HT-29 (cell line): ENCODE measurements around the gene C1orf74. TPM values are rescaled to one million over a fixed set of nuclear protein-coding genes. Genes with fewer than 3 reads are reported as not detected.

Source experiments
- DNase-seq: peaks from one replicate; pipeline ENCODE4 v3.0.0-alpha.2; 2015; ENCODE audit warnings: low spot score
- total RNA-seq: library from RNA; depleted of rRNA; stranded (reverse); fragments of >200 nt; shearing (Covaris generic); gene quantifications from 2 replicates; pipeline ENCODE4 v1.2.3, GENCODE V29; 2014; rRNA removed

The C1orf74 gene
- total RNA-seq, 1 experiment from 2014 or later = 1.8 TPM

DNA sequence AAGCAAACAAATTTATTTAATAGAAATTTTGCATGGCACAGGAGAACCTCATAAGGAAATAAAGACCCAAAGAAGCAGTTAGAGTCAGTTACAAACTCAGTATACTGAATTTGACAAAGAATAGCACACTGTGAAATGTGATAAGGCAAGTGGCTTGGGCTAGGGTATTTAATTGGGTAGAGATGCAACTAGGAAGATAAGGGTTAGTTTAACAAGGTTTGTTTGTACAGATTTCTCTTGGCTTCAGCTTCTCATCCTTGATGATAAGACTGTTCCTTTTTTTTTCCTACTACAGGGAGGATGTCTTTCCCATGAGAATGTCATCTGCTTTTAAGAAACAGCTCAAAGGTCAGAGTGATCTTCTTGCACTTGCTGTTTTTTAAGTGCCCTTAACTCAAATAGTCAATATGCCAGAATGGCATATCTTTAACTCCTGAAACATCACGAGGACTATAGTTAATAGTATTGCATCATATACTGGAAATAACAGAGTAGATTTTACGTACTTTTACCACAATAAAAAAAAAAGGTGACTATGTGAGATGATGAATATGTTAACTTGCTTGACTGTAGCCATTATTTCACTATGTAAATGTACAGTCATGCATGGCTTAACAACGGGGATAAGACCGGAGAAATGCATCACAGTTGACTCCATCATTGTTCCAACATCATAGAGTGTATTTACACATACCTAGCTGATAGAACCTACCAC is 37.8 kb downstream of the C1orf74 start:
- DNase-seq = no peak

DNA sequence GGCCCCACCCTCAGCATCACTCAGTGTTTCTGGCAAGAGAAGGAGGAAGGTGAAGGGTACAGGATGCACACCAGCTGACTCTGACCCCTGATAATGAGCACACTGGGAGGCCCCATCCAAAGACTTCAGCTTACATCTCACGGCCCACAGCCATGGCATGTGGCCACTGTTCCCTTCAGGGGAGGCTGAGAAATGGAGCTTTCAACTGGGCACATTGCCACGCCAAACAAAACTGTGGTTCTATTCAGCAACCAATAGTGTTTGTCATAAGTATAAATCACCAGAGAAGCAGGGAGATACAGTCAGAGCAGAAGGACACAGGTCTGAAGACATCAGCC is 41.2 kb downstream of the C1orf74 start:
- DNase-seq = no peak

DNA sequence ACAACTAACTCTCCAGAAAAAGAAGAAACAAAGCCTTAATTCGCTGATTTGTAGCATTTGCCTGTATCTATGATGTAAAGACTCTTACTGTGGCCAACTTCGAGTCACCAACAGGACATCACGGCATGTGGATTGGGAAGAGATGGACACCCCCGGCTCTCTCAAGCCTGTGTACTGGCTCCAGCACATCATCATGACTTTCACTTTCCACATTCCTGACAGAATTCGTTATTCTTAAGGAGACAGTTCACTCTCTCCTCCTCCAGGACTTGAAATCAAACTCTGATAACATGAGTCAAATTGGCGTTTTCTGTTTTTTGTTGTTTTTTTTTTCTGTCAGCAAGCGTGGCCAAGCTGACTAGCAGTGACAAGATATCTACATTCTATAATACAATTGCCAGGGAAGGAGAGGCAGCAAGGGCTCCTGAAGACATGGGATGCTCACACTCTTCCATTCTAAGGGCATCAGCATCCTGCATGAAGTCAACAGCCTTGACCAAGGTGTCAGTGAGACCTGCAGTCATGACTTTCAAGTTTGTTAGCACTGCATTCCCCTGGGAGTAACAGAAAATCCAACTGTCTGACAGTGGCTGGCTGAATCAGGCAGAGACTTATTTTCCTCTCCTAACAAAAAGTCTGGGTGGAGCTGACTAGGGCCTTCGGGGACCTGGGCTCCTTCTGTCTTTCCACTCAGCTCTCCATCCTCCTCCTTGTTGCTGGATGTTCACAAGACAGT is 41.8 kb downstream of the C1orf74 start:
- no peak for DNase-seq

DNA sequence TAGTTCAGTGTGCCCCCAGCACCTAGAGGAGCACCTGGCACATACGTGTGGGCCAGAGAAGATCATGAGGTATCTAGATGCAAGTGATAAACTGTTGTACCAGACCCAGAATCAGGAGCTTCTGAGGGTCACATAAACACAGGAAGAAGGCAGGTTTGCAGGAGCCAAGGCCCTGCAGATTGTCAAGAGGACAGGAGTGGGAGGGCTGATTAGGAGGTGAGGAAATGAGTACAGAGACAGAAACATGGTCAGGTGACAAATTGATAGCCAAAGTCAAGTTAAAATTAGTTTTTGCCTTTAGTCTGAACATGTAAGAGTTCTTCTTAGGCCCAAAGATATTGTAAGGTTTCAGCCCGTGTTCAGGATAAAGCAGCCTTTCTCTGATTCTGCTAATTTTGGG is 42.5 kb downstream of the C1orf74 start:
- no peak for DNase-seq

DNA sequence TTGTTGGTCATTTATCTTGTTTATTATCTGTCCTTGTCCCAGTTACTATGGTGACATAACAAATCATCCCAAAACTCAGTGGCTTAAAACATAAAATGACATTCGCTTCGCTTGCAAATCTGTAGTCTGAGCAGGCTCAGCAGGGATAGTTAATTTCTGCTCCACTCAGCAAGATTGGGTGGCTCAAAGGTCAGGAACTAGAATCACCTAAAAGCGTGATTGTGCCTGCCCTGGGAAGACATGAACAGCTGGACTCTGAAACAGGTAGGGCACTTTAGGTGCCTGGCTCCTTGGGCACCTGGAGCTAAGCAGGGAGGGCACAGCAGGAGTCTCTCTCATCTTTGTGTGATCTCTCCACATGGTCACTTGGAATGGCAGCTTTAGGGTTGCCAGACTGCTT is 43.2 kb downstream of the C1orf74 start:
- no peak for DNase-seq

DNA sequence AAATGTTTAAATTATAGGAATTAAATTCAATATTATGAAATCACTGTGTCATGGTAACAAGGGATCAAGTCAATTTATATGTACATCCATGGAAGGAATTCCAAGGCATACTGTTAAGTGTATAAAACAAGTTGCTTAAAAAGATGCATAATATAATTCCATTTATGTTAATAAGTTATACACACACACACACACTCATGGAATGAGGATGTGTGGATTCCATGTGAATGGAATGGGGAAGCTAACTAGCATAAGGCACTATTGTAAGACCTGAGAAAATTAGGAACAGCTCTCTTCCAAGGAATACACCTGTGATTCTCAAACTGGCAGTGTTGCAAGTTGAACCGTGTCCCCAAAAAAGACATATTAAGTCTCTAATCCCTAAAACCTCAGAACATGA is 46.1 kb downstream of the C1orf74 start:
- no peak for DNase-seq

DNA sequence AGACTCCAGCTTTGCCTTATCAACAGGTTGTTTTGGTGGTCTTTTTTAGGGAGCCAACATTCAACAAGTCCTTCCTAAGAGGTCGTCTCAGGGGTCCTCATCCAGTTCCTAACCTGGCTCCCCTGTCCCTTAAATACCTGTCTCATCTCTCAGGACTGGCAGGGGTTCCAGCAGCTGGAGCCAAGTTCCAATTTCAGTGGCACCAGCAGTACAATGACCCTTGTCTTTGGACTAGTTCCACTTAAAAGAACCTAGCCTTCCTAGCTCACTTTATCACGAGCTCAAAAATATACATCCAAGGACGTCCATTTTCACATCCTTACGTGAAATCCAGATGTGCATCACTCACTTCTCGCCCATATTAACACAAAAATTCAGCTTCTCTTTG is 47.2 kb downstream of the C1orf74 start:
- DNase-seq = no peak

DNA sequence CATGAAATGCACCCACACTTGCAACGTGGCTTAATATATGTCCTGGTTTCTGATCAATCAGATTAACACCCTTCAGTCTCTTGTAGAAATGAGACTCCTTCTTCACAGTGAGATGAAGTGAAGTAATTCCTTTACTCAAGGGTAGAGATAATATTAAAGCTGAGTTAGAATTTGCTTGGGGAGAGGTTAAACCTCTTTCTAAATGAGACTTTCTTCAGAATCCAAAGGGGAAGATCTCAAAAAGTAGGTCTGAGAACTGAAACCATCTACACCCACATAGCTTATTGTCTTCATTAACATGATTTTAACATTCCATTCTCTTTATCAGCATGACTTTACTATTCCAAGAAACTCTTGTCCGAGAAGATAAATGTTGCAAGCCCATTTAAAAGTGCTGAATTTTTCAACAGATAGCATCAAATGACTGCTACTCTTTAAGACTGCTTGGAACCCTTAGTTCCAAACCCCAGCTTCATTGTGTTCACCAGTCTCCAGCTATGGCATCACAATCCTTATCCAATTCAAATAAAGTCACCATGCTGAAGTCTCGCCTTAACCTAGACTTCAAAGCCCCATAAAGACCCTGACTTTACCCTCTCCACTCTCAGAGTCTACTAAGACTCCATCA is 47.8 kb downstream of the C1orf74 start:
- no peak for DNase-seq

DNA sequence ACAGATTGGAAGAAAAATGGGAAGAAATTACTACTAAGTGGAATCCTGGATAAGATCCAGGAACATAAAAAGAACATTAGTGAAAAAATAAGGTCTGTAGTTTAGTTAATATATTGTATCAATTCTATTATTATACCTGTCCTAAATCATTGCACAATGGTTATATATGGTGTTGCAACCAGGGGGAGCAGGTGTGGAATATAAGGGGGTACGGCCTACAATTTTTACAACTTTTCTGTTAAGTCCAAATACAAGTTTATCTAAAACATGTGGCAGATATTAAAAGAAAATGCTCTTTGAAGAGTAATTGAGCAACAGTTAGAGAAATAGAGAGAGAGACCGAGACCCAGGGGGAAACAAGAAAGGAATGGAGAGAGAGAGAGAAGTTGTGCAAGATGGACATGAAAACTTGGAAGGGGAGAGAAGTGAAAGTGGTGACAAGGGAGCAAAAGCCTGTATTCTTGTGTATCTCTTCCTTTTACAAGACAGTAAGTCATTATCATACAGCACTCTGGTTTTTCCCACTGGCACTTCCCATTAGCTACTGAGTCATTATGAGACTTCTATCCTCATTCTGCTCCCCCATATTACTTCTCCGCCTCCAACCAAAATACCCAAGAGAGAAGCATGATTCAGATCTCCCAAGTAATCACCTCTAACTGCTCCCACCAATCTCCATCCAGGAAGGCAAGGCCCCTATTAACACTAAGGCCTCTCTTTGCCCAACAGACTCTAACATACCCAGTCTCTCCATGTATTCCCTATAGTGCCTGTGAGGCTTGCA is 50.8 kb downstream of the C1orf74 start:
- DNase-seq = no peak

DNA sequence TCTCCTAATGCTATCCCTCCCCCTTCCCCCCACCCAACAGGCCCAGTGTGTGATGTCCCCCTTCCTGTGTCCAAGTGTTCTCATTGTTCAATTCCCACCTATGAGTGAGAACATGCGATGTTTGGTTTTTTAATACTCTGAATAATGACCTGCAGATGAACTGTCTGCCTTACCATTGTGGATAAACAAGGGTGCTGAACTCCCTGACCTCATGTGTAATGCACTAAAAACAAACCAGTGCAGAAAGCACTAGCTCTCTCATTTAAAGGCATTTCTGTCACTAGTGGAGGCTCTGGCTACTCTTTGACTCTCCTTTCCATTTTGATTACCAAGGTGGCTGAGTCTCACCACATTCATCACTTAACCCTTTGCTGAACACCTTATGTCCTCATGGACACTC is 51.6 kb downstream of the C1orf74 start:
- DNase-seq = no peak

DNA sequence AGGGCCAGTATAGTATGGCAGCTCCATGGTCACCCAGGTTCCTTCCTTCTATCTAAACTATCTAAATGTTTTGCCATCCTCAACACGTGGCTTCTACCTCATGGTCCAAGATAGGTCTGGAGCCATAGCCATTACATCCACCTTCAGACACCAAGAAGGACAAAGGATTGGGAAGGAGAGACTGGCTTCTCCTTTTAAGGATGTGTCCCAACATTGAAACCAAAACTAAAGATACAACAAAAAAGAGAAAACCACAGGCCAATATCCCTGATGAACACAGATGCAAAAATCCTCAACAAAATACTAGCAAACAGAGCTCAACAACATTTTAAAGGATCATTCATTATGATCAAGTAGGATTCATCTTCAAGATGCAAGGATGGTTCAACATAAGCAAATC is 54.9 kb downstream of the C1orf74 start:
- no peak for DNase-seq

Other genes starting within 250 kb of the C1orf74 start
- not detected in 2 replicates for gene CAMK1G, start 200.8 kb downstream of the C1orf74 start, total RNA-seq
- 109 and 120 TPM in 2 replicates for gene LAMB3, start 132.1 kb downstream of the C1orf74 start, total RNA-seq
- 3.2 TPM in 2 replicates for gene G0S2, start 109.1 kb downstream of the C1orf74 start, total RNA-seq
- not detected in 2 replicates for gene HSD11B1, start 79.7 kb downstream of the C1orf74 start, total RNA-seq
- gene TRAF3IP3, start 28.5 kb downstream of the C1orf74 start, total RNA-seq = not detected in 2 replicates
- 30.2 and 32.7 TPM in 2 replicates for gene IRF6, start 21.6 kb upstream of the C1orf74 start, total RNA-seq
- 6.7 and 7.2 TPM in 2 replicates for gene UTP25, start 43.4 kb upstream of the C1orf74 start, total RNA-seq
- gene SYT14, start 153.7 kb upstream of the C1orf74 start, total RNA-seq = not detected in 2 replicates